ENCODE data around the gene CNTN6. TPM values are rescaled to one million over a fixed set of nuclear protein-coding genes. Genes with fewer than 3 reads are reported as not detected.

The CNTN6 gene
- total RNA-seq, 1 donor from 2014 or later: 0.38 TPM

GRCh38 chr3:1072041-1072440, 20.8 kb upstream of the CNTN6 start:
- no peaks in the 10 kb centered on the region for H3K27me3 ChIP-seq (ENCODE audit: control insufficient read depth, insufficient read depth, low read length)

GRCh38 chr3:1079662-1080061, 13.2 kb upstream of the CNTN6 start:
- DNase-seq (ENCODE audit: low read depth): no peak
- no peak overlapping the region for H3K4me3 ChIP-seq (ENCODE audit: low read depth, low read length)
- H3K27me3 ChIP-seq (ENCODE audit: control insufficient read depth, insufficient read depth, low read length): no peaks in the 10 kb centered on the region
- no peaks in the 10 kb centered on the region for H3K36me3 ChIP-seq (ENCODE audit: control insufficient read depth, insufficient read depth, low read length)
- TF ChIP-seq CTCF (IDR thresholded peaks at IDR 0.05; ENCODE audit: insufficient read depth, low read length, poor library complexity, severe bottlenecking): no peak

More at GRCh38 chr3:1072041-1072440, 20.8 kb upstream of the CNTN6 start:
- no peaks in the 10 kb centered on the region for H3K36me3 ChIP-seq (ENCODE audit: control insufficient read depth, insufficient read depth, low read length)
- H3K4me3 ChIP-seq (ENCODE audit: low read depth, low read length): no peak overlapping the region
- TF ChIP-seq CTCF (IDR thresholded peaks at IDR 0.05; ENCODE audit: insufficient read depth, low read length, poor library complexity, severe bottlenecking): no peak
- DNase-seq (ENCODE audit: low read depth): no peak

GRCh38 chr3:1082108-1082507, 10.7 kb upstream of the CNTN6 start:
- H3K36me3 ChIP-seq (ENCODE audit: control insufficient read depth, insufficient read depth, low read length): no peaks in the 10 kb centered on the region
- DNase-seq (ENCODE audit: low read depth): peak; percentile 29
- no peaks in the 10 kb centered on the region for H3K27me3 ChIP-seq (ENCODE audit: control insufficient read depth, insufficient read depth, low read length)
- H3K4me3 ChIP-seq (ENCODE audit: low read depth, low read length): no peak overlapping the region
- peak; percentile 79 for TF ChIP-seq CTCF (IDR thresholded peaks at IDR 0.05; ENCODE audit: insufficient read depth, low read length, poor library complexity, severe bottlenecking)

GRCh38 chr3:1087066-1087560, 5.7 kb upstream of the CNTN6 start:
- peak; percentile 93 for DNase-seq (ENCODE audit: low read depth)
- peak; percentile 24 for TF ChIP-seq CTCF (IDR thresholded peaks at IDR 0.05; ENCODE audit: insufficient read depth, low read length, poor library complexity, severe bottlenecking)
- H3K4me3 ChIP-seq (ENCODE audit: low read depth, low read length): no peak overlapping the region
- no peaks in the 10 kb centered on the region for H3K27me3 ChIP-seq (ENCODE audit: control insufficient read depth, insufficient read depth, low read length)
- H3K36me3 ChIP-seq (ENCODE audit: control insufficient read depth, insufficient read depth, low read length): no peaks in the 10 kb centered on the region

GRCh38 chr3:1088503-1088902, 4.3 kb upstream of the CNTN6 start:
- Histone ChIP-seq H3K36me3 (ENCODE audit: control insufficient read depth, insufficient read depth, low read length) (no peaks in the 10 kb centered on the region), H3K27me3 (ENCODE audit: control insufficient read depth, insufficient read depth, low read length) (no peaks in the 10 kb centered on the region), H3K4me3 (ENCODE audit: low read depth, low read length) (no peak overlapping the region)
- no peak for DNase-seq (ENCODE audit: low read depth)
- TF ChIP-seq CTCF (IDR thresholded peaks at IDR 0.05; ENCODE audit: insufficient read depth, low read length, poor library complexity, severe bottlenecking): no peak

GRCh38 chr3:1091286-1091685, 1.5 kb upstream of the CNTN6 start:
- TF ChIP-seq CTCF (IDR thresholded peaks at IDR 0.05; ENCODE audit: insufficient read depth, low read length, poor library complexity, severe bottlenecking): no peak

More at GRCh38 chr3:1091286-1091685, 1.5 kb upstream of the CNTN6 start:
- DNase-seq (ENCODE audit: low read depth): peak; percentile 19
- no peak overlapping the region for H3K4me3 ChIP-seq (ENCODE audit: low read depth, low read length)
- no peaks in the 10 kb centered on the region for H3K27me3 ChIP-seq (ENCODE audit: control insufficient read depth, insufficient read depth, low read length)
- H3K36me3 ChIP-seq (ENCODE audit: control insufficient read depth, insufficient read depth, low read length): no peaks in the 10 kb centered on the region
